ENCODE measurements around the gene SLC24A3. TPM values are rescaled to one million over a fixed set of nuclear protein-coding genes. Genes with fewer than 3 reads are reported as not detected.

SLC24A3 gene
- total and polyA plus RNA-seq, 2 donors from 2014 or later = 0.86 to 5.2 TPM

- Histone ChIP-seq H3K27ac (ENCODE audit: low read depth in 2 of 2, low read length in 2 of 2) (no peak overlapping the region), H3K9ac (ENCODE audit: low read length in 3 of 3) (no peak overlapping the region), H3K27me3 (ENCODE audit: control insufficient read depth, insufficient read depth, low read length) (no peaks in the 10 kb centered on the region), H3K36me3 (ENCODE audit: control insufficient read depth in 2 of 3, insufficient read depth in 3 of 3, low read length in 3 of 3) (no peaks in the 10 kb centered on the region), H3K4me1 (ENCODE audit: control insufficient read depth in 2 of 3, insufficient read depth in 2 of 3, low read depth in 1 of 3, low read length in 3 of 3) (no peaks in the 10 kb centered on the region), H3K9me3 (ENCODE audit: control insufficient read depth in 2 of 3, insufficient read depth in 1 of 3, low read length in 3 of 3) (no peaks in the 10 kb centered on the region), H3K4me3 (ENCODE audit: low read length in 3 of 3) (no peak overlapping the region)
- no peak for DNase-seq
- no peak for FAIRE-seq
- TF ChIP-seq, protein P1, sequence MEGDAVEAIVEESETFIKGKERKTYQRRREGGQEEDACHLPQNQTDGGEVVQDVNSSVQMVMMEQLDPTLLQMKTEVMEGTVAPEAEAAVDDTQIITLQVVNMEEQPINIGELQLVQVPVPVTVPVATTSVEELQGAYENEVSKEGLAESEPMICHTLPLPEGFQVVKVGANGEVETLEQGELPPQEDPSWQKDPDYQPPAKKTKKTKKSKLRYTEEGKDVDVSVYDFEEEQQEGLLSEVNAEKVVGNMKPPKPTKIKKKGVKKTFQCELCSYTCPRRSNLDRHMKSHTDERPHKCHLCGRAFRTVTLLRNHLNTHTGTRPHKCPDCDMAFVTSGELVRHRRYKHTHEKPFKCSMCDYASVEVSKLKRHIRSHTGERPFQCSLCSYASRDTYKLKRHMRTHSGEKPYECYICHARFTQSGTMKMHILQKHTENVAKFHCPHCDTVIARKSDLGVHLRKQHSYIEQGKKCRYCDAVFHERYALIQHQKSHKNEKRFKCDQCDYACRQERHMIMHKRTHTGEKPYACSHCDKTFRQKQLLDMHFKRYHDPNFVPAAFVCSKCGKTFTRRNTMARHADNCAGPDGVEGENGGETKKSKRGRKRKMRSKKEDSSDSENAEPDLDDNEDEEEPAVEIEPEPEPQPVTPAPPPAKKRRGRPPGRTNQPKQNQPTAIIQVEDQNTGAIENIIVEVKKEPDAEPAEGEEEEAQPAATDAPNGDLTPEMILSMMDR (IDR thresholded peaks at IDR 0.05; ENCODE audit: borderline replicate concordance, extremely low read depth, insufficient read depth) = no peak
- intact Hi-C loops (cut with DNase I) = no loop called here
Measured at GRCh38 chr20:19493794-19494495, 281.5 kb downstream of the SLC24A3 start.

- no peaks in the 10 kb centered on the region for H3K9me3 ChIP-seq (ENCODE audit: control insufficient read depth in 2 of 3, insufficient read depth in 1 of 3, low read length in 3 of 3)
- peak in 1 of 5 donors; percentile 74 for DNase-seq
- TF ChIP-seq, protein P1 (IDR thresholded peaks at IDR 0.05; ENCODE audit: borderline replicate concordance, extremely low read depth, insufficient read depth) = no peak
- no peaks in the 10 kb centered on the region for H3K36me3 ChIP-seq (ENCODE audit: control insufficient read depth in 2 of 3, insufficient read depth in 3 of 3, low read length in 3 of 3)
- no peak for FAIRE-seq
- no peak overlapping the region for H3K9ac ChIP-seq (ENCODE audit: low read length in 3 of 3)
- no peak overlapping the region for H3K4me3 ChIP-seq (ENCODE audit: low read length in 3 of 3)
- H3K27me3 ChIP-seq (ENCODE audit: control insufficient read depth, insufficient read depth, low read length) = no peaks in the 10 kb centered on the region
- H3K27ac ChIP-seq (ENCODE audit: low read depth in 2 of 2, low read length in 2 of 2) = no peak overlapping the region
- no peaks in the 10 kb centered on the region for H3K4me1 ChIP-seq (ENCODE audit: control insufficient read depth in 2 of 3, insufficient read depth in 2 of 3, low read depth in 1 of 3, low read length in 3 of 3)
- intact Hi-C loops (cut with DNase I) = no loop called here
Measured at GRCh38 chr20:19495905-19496703, 283.7 kb downstream of the SLC24A3 start.

- Histone ChIP-seq H3K9ac (ENCODE audit: low read length in 3 of 3) (no peak overlapping the region), H3K27me3 (ENCODE audit: control insufficient read depth, insufficient read depth, low read length) (no peaks in the 10 kb centered on the region), H3K27ac (ENCODE audit: low read depth in 2 of 2, low read length in 2 of 2) (no peak overlapping the region), H3K9me3 (ENCODE audit: control insufficient read depth in 2 of 3, insufficient read depth in 1 of 3, low read length in 3 of 3) (no peaks in the 10 kb centered on the region), H3K4me1 (ENCODE audit: control insufficient read depth in 2 of 3, insufficient read depth in 2 of 3, low read depth in 1 of 3, low read length in 3 of 3) (no peaks in the 10 kb centered on the region), H3K36me3 (ENCODE audit: control insufficient read depth in 2 of 3, insufficient read depth in 3 of 3, low read length in 3 of 3) (no peaks in the 10 kb centered on the region), H3K4me3 (ENCODE audit: low read length in 3 of 3) (no peak overlapping the region)
- FAIRE-seq = no peak
- TF ChIP-seq, protein P1 (IDR thresholded peaks at IDR 0.05; ENCODE audit: borderline replicate concordance, extremely low read depth, insufficient read depth) = no peak
- DNase-seq = no peak
- intact Hi-C loops (cut with DNase I) = no loop called here
Measured at GRCh38 chr20:19497064-19497463, 284.6 kb downstream of the SLC24A3 start.

Measured in kidney (tissue), 14 donors.